ENCODE results near the gene DDX4.
"Not testable (repeated sequence)": the region's sequence is repeated elsewhere in the genome, so short reads cannot be mapped to it uniquely, and the experiment has no call there.

Gene DDX4

DNA sequence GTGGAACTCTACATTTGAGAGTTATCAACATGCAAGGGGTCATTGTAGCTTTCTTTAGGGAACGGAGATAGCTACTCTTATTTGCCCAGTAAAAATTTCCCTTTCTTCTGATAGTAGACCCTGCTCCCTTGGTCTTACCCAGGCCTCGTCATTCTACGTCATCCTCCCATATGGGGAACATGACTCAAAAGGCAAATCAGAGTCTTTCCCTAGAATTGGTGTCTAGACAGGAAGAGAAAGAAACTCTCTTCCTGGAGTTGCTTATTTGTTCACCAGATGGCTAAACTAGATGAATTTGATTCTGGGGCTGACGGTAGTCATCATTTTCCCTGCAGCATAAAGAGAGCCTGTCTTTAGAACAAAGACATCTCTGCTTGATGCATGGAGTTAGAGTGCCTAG, 13.6 kb upstream of the DDX4 start:
- no peak for DNase-seq (ENCODE audit: low read depth, low spot score)

GRCh38 chr5:55731848-55732247, 6.0 kb upstream of the DDX4 start:
- DNase-seq (ENCODE audit: low read depth, low spot score), result no peak

- DNase-seq (ENCODE audit: low read depth, low spot score), result no peak
These were observed 5.3 kb upstream of the DDX4 start for GRCh38 chr5:55732585-55732984.

- DNase-seq (ENCODE audit: low read depth, low spot score), result no peak
These were observed 3.2 kb upstream of the DDX4 start for GRCh38 chr5:55734658-55735057.

DNA sequence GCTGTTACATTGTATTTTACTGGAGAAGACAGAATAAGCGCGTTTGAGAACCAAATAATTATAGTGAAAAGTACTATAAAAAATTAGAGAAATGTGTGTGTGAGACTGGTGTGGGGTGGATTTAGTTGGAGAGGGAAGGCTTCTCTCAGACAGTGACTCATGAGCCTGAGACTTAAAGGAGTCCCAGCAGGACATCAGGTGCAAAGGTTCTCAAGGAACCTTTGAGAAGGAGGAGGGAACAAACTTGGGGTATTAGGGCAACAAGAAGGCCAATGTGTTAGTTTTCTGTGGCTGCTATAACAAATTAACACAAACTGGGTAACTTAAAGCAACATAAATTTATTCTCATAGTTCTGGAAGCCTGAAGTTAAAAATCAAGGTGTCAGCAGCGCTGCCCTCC, 4.9 kb downstream of the DDX4 start:
- no peak for DNase-seq (ENCODE audit: low read depth, low spot score)

GRCh38 chr5:55747778-55748318, 10.0 kb downstream of the DDX4 start:
- DNase-seq (ENCODE audit: low read depth, low spot score), result no peak

- no peak for DNase-seq (ENCODE audit: low read depth, low spot score)
These were observed 11.5 kb downstream of the DDX4 start for GRCh38 chr5:55749387-55749786.

DNA sequence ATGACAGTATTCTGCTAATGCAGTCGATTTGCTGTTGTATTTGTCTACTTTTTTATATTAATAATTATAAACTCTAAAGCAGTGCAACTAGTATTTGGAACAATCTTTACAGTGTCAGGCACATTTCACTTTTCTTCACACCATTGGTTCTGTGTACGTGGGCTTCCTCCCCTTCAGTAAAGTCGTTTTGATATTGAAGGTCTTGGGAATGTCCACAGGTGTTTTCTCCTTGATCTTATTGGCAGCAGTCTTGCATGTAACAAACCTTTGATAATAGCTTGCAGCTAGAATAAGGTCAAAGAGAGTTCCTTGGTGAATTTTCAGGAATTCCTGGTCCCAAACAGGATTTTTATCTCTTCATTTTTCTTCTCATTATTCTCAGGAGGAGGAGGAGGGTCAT, 12.2 kb downstream of the DDX4 start:
- no peak for DNase-seq (ENCODE audit: low read depth, low spot score)

DNA sequence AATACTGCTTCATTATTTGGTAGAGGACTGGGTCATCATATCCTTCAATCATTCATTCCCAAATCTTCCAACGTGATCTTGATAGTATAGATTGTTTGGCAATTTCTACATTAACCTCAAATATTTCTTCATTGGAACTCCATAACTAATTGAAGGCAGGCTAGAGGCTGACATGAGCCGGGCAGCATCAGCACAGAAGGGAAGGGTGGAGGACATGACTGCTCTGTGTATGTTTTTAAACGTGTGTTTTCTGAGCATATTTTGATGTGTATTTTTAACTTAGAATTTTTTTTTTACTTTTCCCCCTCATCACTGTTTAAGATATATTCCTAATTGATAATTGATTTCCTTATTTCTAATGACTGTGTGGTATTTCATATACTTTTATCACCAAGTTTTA, 12.6 kb downstream of the DDX4 start:
- DNase-seq (ENCODE audit: low read depth, low spot score), result no peak

- no peak for DNase-seq (ENCODE audit: low read depth, low spot score)
These were observed 20.4 kb downstream of the DDX4 start for GRCh38 chr5:55758231-55758630.

DNA sequence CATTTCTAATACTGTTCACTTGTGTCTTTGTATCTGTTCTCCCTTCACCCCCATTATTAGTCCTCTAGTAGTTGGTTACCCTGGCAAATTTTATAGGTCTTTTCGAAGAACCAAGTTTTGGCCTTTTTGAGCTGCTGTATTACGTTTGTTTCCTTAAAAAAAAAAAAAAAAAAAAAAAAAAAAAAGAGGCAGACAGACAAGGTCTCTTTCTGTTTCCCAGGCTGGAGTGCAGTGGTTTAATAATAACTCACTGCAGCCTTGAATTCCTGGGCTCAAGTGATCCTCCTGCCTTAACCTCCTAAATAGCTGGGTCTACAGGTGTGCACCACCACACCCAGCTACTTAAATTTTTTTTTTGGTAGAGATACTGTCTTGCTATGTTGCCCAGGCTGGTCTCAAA, 20.9 kb downstream of the DDX4 start:
- DNase-seq (ENCODE audit: low read depth, low spot score), result no peak

- DNase-seq (ENCODE audit: low read depth, low spot score), result not testable (repeated sequence)
These were observed 23.9 kb downstream of the DDX4 start for GRCh38 chr5:55761721-55762120.

DNA sequence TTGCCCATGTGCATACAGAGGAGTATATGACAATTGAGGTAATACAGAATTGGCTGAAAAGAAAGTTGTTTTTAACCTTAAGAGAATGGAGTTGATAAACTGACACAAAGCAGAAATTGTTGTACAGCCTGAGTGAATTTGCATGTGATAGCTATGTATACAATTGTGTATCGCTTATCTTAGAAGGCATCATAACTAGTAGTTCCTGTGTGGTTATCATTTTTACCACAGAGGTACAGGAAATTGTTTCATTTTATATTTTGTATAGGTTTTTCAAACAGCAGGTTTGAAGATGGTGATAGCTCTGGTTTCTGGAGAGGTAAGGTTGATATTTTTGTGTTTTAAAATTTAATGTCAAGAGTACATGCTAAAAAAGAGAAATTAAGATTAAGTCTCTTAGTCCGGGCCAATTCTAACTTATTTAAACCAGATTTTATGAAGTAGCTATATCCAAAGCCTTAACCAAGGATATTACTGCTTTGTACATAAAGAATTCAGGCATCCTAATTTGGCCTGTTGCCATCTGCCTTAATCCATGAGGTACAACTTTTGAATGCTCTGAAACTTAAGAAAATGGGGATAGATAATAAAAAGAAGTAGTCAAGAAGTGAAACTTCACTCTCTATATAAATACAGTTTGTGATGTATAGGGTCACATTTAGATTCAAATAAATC, 26.0 kb downstream of the DDX4 start:
- no peak for DNase-seq (ENCODE audit: low read depth, low spot score)

DNA sequence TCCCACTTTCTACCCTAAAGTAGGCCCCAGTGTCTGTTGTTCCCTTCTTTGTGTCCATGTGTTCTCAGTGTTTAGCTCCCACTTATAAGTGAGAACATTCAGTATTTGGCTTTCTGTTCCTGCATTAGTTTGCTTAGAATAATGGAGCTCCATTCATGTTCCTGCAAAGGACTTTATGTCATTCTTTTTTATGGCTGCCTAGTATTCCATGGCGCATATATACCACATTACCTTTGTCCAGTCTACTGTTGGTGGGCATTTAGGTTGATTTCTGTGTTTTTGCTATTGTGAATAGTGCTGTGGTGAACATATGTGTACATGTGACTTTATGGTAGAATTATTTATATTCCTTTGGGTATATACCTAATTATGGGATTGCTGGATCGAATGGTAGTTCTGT, 30.4 kb downstream of the DDX4 start:
- DNase-seq (ENCODE audit: low read depth, low spot score), result no peak

DNA sequence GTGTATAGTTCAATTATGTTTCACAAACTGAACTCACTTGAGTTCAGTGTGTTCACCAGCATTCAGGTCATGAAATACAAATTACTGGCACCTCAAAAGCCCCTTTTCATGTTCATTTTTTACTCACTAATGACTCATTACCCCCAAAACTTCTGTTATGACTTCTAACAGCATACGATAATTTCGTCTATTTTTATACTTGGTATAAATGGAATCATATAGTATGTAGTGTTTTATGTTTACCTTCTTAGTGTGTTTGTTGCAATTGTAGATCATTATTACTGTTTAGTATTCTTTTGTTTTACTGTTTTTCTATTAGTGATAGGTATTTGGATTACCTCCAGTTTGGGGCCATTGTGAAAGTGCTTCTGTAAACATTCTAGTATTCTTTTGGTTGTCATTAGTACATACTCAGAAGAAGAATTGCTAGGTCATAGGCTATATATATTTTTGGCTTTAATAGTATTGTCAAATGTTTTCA, 33.4 kb downstream of the DDX4 start:
- DNase-seq (ENCODE audit: low read depth, low spot score), result no peak

GRCh38 chr5:55773057-55773456, 35.2 kb downstream of the DDX4 start:
- no peak for DNase-seq (ENCODE audit: low read depth, low spot score)

DNA sequence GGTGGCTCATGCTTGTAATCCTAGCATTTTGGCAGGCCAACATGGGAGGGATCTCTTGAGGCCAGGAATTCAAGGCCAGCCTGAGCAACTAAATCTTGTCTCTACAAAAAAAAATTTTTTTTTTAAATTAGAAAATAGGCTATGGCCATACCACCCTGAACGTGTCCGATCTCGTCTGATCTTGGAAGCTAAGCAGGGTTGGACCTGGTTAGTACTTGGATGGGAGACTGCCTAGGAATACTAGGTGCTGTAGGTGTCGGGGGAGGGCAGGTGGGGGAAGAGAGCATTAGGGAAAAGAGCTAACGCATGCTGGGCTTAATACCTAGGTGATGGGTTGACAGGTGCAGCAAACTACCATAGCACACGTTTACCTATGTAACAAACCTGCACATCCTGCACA, 39.5 kb downstream of the DDX4 start:
- DNase-seq (ENCODE audit: low read depth, low spot score), result no peak

- DNase-seq (ENCODE audit: low read depth, low spot score), result no peak
These were observed 63.1 kb downstream of the DDX4 start for GRCh38 chr5:55800924-55801323.

DNA sequence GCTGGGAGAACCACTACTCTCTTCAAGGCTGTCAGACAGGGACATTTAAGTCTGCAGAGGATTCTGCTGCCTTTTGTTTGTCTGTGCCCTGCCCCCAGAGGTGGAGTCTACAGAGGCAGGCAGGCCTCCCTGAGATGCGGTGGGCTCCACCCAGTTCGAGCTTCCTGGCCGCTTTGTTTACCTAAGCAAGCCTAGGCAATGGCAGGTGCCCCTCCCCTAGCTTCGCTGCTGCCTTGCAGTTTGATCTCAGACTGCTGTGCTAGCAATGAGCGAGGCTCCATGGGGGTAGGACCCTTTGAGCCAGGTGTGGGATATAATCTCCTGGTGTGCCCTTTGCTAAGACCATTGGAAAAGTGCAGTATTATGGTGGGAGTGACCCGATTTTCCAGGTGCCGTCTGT, 71.0 kb downstream of the DDX4 start:
- DNase-seq (ENCODE audit: low read depth, low spot score), result not testable (repeated sequence)

- not testable (repeated sequence) for DNase-seq (ENCODE audit: low read depth, low spot score)
These were observed 78.1 kb downstream of the DDX4 start for GRCh38 chr5:55815939-55816338.

DNA sequence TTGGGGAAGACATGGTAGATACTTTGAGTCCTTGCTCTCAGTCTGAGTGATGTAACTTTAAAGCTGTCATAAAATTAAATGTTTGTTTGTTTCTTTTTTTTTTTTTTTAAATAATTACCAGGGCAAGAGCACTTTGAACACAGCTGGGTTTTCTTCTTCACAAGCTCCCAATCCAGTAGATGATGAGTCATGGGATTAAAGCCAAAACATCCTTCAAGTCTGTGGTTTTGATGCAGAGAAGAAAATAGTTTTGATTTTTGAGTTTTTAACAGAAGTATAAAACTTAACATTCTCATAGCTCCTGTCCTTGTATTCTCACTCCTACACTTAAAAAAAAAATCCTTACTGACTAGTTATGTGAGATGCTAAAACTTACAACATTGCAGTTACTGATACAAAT, 78.5 kb downstream of the DDX4 start:
- DNase-seq (ENCODE audit: low read depth, low spot score), result peak; percentile 82

GRCh38 chr5:55817030-55817429, 79.2 kb downstream of the DDX4 start:
- DNase-seq (ENCODE audit: low read depth, low spot score), result no peak

DNA sequence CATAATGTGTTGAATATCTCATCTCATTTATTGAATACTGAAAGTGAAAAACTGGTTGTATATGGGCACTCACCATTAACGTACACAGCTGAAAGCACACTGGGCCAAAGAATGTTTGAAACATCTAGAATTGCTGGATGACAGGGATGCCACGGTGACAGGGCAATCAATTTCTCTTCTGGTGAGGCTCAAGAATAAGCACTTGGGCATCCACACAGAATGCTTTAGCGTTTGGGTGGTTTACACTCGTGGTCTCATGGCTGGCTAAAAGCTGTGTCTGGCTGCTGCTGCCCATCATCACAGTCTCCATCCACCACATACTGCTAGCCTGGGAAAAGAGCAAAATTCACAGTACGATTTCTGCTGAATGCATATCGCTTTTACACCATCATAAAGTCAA, 82.6 kb downstream of the DDX4 start:
- no peak for DNase-seq (ENCODE audit: low read depth, low spot score)
